DMS153 treated with DMSO at 0.1 percent for 48 hours (cell line): ENCODE results near the gene OR6F1.
A peak's percentile ranks its signal among the peaks of the same experiment; 100 is the strongest.
"Not testable (repeated sequence)": the region's sequence is repeated elsewhere in the genome, so short reads cannot be mapped to it uniquely, and the experiment has no call there.

Experiments used
- DNase-seq: peaks from one replicate; lab custom pipeline; 2025; ENCODE audit not compliant: unreplicated experiment; lab: John Stamatoyannopoulos, UW

The OR6F1 gene

DNA sequence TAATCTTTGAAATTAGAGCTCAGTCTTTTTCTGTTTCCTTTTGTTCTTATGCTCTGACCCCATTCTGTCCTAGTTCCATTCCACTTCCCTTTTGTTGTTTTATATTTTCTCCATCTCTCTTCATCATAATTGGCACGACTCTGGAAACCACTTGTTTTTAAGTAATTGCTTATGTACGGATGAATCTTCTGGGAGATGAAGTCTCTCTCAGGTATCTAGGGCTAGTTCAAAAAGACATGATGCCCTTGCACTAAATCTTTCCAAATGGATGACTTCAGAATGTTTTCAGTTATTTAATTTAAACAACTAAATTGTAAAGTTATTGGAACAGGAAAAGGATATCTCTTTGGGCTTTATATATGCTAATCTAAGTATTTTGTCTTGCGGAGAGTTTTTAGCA lies at the start of gene OR6F1:
Gene OR6F1 (minus strand): TSS at position 101 of the 400 bp plus-strand sequence. CDS start 3,891 bp downstream, outside the sequence.
- no peak for DNase-seq

DNA sequence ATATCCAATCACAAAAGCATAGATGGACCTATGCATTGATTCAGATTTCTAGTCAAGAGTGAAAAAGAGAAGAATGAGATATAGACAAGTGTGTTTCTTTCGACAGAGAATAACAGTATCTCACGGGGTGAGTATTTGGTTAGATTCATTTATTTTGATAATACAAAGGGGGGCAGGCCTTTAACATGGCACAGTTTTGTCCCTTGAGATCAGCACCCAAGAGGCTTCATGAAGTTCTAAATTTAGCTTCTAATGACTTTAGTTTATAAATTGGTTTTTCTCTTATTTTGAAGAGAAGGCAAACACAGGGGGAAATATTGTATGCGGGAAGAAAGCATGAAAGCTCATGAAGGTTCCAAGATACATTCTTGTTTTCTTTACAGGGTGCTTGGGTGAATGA lies 44.0 kb upstream of the OR6F1 start, which contains the start of gene OR1C1:
Gene OR1C1 (minus strand): TSS at position 101 of the 400 bp plus-strand sequence. CDS start 2,150 bp downstream, outside the sequence.
- DNase-seq: no peak

DNA sequence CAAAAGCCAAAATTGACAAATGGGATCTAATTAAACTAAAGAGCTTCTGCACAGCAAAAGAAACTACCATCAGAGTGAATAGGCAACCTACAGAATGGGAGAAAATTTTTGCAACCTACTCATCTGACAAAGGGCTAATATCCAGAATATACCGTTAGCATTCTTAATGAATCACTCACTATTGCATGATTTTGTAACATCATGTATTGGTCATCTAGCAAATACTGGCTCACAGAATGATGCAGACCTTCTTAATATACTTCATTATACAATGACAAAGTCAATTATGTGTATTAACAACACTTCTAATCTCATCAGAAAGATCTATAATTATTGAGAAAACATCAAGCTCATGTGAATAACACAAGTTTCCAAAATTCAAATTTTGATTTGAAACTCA lies 37.9 kb upstream of the OR6F1 start:
- DNase-seq: not testable (repeated sequence)

DNA sequence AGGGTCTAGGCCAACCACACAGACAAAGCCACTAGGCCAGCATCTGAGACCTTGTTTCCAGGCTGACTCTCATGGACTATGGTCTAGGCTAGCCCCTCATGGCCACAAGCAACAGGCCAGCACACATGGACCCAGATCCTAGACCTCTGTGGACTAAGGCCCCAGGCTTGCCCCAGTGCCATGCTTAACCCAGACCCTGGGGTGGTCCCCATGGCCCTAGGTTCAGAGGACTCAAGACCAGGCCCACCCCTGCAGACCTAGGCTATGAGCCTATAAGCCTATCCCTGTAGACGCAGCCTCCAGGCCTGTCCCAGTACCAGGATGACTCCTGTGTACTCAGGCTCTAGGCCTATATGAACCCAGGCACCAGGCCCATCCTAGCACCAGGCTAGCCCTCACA lies 33.4 kb upstream of the OR6F1 start:
- no peak for DNase-seq

DNA sequence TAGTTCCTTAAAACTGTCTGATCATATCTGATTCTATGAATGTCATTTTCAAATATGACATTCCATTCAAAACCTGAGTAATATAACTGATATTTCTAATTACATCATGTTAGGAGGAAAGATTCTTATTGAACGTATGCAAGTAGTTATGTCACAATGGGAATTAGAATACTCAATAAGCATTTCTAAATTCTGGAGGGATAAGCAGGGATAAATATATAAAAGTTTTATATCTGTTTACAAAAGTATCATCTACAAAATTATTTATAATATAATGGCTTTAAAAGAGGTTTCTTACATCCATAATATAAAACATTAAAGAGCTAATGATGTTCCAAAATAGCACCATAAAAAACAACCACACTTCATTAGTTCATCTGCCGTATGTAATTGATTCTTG lies 31.6 kb upstream of the OR6F1 start, which contains the start of gene OR14A2:
Gene OR14A2 (minus strand): TSS at position 101 of the 400 bp plus-strand sequence.
- no peak for DNase-seq

DNA sequence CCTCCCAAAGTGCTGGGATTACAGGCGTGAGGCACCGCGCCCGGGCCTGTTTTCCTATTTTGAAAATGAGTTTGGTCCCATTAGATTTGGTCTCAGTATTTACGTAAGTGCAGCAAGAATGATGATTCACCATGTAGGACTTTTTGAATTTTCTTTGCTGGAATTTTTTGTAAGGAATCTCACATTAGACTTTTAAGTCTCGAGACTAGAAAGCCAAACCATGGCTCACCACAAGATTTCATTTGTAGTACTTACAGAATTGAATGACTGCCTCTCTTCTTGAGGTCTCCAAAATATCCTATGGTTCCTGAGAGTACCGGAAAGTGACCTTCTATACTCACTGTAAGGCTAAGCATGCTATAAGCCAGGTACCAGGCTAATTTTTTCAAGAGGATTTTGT lies 31.2 kb upstream of the OR6F1 start:
- no peak for DNase-seq

DNA sequence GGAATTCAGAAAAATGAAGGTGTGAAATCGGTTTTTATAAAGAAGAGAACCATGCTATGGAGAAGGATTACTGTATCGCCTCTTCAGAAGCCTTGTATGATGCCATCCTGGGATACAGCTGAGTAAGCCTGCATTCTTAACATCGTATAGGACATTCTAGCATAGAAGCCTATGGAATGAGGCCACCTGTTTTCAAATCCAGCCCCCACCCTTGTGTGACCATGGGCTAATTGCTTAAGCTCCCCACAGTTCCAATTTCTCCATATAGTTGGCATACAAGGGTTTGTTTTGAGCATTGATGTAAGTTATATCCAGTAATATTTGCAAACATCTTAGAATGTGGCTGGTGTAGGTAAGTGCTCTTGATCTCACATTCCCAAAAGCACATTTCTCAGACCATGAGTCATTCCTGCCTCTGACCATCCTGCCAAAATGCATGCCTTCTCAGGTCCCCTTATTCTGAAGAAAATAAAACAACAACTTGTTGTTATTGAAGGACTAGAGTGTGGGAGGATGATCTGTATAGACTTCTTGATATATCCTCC lies 30.0 kb upstream of the OR6F1 start:
- DNase-seq: no peak

DNA sequence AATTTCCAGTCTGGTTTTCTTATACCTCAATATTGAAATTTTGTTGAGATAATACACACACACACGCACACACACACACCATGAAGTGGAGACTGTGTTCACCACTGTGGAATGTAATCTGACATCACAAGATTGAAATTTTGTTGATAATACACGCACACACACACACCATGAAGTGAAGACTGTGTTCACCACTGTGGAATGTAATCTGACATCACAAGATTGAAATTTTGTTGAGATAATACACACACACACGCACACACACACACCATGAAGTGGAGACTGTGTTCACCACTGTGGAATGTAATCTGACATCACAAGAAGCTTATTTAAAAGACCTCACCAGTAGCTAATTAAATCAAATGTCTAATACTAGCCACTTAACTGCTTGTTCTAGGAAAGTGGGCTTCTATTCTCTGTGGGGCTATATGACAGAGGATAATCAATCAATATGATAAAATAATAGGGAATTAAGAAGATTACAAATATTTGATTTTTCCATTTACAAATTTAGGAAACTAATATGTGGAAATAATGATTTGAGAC lies 25.8 kb upstream of the OR6F1 start:
- DNase-seq: not testable (repeated sequence)

DNA sequence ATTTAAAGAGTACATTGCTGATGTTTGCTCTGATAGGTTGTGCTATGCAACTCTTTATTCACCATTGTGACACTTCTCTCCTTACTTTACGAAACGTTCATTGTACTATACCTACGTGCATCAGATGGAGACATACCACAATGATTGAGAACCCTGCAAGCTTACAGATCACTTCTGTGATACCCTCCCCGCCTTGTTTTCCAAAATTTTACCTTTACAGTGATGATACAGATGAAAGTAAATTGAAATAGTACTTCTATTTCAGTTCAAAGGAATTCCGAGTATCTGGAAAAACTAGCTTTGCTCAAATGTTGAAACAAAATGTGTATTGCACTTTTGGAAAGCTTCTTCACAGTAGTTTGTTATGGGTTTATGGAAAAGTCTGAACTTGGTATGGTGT lies 25.3 kb upstream of the OR6F1 start:
- DNase-seq: no peak

DNA sequence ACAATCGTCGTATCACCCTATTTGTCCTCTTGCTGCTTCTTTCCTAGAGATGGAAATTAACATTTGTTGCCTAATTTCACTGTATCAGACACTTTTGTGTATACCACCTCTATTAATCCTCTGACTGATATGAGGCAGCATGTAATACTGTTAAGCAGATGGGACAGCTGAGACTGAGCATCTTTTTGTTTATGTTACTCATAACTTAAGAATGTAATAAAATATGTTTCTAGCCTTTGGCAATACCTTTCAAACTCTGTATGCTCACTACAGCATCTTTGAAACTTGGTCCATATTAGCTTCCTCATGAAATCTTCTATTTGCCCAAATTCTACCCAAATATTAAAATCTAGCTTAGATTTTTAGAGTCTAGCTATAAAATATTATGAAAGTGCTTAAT lies 24.3 kb upstream of the OR6F1 start:
- no peak for DNase-seq

DNA sequence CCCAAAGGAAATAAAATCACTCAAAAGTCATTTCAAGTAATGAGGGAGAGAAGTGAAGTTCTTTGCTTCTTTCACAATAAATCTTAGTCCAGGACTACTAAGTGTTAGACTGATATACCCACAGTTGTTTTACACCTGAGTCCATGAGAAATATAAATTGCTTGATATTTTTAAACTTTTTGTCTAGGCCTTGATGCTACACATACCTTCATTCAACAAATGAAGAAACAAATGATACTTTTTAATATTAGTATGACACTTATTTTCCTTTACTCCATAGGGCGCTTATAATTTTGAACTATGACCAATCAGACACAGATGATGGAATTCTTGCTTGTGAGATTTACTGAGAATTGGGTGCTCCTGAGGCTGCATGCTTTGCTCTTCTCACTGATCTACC lies 21.9 kb upstream of the OR6F1 start, which contains the start of gene OR14K1:
Gene OR14K1 (plus strand): TSS at position 301 of the 400 bp plus-strand sequence. CDS start 0 bp downstream, at position 301.
- no peak for DNase-seq

DNA sequence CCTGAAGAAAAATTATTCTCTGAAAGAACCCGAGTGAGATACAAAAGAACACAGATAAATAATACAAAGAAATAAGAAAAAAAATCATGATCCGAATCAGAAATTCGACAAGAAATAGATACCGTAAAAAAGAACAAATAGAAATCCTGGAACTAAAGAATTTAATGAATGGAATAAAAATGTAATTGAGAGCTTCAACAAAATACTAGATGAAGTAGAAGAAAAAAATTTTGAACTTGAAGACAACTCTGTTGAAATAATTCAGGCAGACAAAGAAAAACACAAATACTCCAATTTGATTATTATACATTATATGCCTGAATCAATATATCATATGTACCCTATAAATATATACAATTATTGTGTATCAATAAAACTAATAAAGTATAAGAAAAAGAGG lies 4.8 kb upstream of the OR6F1 start:
- DNase-seq: no peak

DNA sequence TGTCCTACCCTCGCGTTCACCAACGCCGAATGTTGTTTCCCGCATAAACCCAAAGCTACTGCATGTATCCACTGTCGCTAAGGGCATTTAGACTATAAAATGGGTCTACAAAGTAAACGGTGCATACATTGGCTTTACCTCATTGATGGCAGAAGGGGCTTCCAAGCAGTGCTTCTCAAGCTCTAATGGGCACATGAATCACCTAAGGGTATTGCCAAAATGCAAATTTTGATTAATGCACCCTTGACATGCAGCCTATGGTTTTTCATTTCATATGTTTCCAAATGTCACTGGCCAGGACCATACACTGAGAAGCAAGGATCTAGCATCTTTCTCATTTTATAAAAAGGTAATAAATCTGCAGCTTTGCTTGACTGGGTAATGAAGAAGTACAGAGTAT lies 2.7 kb downstream of the OR6F1 start:
- DNase-seq: no peak

DNA sequence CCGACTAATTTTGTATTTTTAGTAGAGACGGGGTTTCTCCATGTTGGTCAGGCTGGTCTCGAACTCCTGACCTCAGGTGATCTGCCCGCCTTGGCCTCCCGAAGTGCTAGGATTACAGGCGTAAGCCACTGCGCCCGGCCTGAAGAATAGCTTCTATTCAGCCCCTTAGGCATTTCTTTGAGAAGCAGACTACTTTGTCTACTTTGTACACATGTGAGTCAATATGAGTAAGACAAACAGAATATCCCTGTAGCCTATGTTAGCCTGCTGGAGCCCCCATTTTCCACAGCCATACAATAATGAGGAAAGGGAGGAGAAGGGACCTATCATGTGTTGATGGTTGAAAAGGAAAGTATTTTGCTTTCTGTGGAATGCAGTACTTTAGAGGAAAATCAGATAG lies 5.8 kb downstream of the OR6F1 start:
- DNase-seq: not testable (repeated sequence)

DNA sequence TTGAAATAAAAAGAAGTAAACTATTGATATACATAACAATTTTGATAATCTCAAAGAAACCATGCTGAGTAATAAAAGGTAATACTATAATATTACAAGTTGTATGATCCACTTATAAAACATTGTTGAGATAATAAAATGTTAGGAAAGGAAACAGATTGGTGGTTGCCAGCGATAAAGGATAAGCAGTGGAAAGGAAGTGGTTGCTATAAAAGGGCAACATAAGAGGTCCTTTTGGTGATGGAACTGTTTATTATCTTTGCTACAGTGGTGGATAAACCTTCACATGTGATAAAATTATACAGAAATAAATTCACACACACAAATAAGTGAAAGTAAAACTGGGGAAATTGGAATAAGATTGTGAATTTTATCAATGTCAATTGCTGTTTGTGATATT lies 15.1 kb downstream of the OR6F1 start:
- no peak for DNase-seq

DNA sequence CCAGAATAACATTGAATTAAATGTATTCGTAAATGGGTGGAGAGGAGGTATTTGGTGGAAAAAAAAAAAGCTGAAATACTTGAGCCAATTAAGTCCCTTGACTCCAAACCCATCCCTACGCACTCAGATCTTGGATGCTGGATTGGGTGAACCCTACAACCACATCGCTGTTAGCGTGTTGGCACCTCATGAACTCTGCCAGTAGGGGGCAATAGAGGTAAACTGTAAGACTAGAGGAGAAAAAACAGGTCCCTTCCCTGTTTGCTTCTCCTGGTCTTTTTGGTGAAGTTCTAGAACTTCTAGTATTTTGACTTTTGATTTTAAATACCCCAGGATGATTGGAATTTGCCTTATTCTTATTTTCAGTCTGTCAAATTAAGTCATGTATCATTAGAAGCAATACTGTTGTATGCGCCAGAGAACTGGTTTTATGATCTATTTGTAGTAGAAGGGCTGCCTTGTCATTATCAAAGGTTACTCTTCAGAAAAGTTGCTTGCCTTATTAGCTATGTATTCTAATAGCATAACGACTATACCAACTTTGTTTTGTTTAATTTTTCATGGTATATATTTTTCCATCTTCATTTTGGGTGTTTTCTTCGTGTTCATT lies 35.1 kb downstream of the OR6F1 start:
- DNase-seq: peak; percentile 43

DNA sequence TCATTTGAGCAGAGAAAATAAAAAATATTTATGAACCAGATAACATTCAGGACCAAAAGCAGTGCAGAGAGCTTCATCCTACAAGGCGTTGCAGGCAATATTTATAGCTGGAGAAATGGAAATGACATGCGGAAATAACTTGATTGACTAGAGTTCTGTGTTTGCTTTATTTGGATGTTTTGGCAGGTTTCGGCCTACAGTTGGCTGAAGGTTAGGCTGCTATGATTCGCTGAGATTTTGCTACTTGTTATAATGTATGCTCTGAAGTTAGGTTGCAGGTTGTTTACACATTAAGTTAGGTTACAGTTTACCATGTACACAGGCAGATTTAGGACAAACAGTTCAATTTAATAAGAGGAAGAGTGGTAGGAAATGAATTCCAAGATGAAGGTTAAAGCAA lies 36.3 kb downstream of the OR6F1 start:
- DNase-seq: no peak

DNA sequence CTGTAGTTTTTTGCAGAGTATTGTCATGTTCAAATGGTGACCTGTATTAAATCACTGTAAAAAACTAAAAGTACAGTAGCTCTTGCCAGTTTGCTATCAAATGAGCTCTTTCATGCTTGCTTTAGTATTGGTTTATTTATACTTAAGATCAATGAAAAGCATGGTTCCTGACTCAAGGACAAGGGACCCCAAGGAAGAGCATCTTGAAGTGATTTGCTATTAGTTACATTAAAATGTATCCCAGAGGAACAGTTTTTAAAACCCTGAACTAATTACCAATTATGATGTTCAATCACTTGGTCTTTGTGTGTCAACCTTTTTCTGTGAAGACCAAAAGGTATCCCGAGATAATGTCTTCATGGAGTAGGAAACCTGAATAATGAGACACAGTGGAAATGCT lies 36.8 kb downstream of the OR6F1 start, which contains the start of gene OR13G1:
Gene OR13G1 (minus strand): TSS at position 101 of the 400 bp plus-strand sequence. CDS start 6,698 bp downstream, outside the sequence.
- no peak for DNase-seq

DNA sequence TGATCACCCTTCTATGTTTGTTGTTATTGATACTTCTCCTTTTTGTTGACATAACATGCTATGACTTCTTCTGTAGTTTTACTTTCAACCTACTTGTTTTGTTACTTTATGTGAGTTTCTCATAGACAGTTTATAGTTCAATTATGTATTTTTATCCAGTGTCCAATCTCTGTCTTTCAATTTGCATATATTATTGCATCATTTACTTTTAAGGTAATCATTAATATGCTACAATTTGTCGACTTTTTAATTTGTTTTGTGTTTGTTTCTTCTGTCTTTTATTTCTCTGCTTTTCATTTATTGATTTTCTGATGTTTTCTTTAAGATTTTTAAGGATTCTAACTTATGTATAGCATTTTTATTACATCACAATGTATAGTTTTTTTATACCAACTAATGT lies 47.2 kb downstream of the OR6F1 start:
- no peak for DNase-seq
